ENCODE results near the gene AGPAT2. TPM values are rescaled to one million over a fixed set of nuclear protein-coding genes. Genes with fewer than 3 reads are reported as not detected.
"Not testable (repeated sequence)": the region's sequence is repeated elsewhere in the genome, so short reads cannot be mapped to it uniquely, and the experiment has no call there.

Gene AGPAT2
- total RNA-seq, 2 donors from 2014 or later, result 7.7 to 8.5 TPM

GRCh38 chr9:136646827-136647711 is 40.2 kb downstream of the AGPAT2 start:
- H3K9me3 ChIP-seq (ENCODE audit: control insufficient read depth, low read length, poor library complexity, severe bottlenecking), result no peaks in the 10 kb centered on the region
- Mint-ChIP-seq H3K4me3 (no peak overlapping the region), H3K36me3 (ENCODE audit: low read depth) (no peaks in the 10 kb centered on the region), H3K27me3 (peaks cover 36% of the 10 kb centered on the region), H3K4me1 (peaks cover 4% of the 10 kb centered on the region), H3K27ac (no peak overlapping the region)
- no peak for ATAC-seq
- DNase-seq, result no peak

GRCh38 chr9:136645903-136646754 is 41.1 kb downstream of the AGPAT2 start:
- ATAC-seq, result no peak
- no peaks in the 10 kb centered on the region for H3K36me3 Mint-ChIP-seq (ENCODE audit: low read depth)
- no peak overlapping the region for H3K27ac Mint-ChIP-seq
- peaks cover 36% of the 10 kb centered on the region for H3K27me3 Mint-ChIP-seq
- no peak overlapping the region for H3K4me3 Mint-ChIP-seq
- no peaks in the 10 kb centered on the region for H3K9me3 ChIP-seq (ENCODE audit: control insufficient read depth, low read length, poor library complexity, severe bottlenecking)
- peaks cover 4% of the 10 kb centered on the region for H3K4me1 Mint-ChIP-seq
- no peak for DNase-seq

- no peak for DNase-seq
- Mint-ChIP-seq H3K4me3 (no peak overlapping the region), H3K27me3 (peaks cover 43% of the 10 kb centered on the region), H3K27ac (no peak overlapping the region), H3K4me1 (peaks cover 4% of the 10 kb centered on the region), H3K36me3 (ENCODE audit: low read depth) (no peaks in the 10 kb centered on the region)
- no peak for ATAC-seq
- no peaks in the 10 kb centered on the region for H3K9me3 ChIP-seq (ENCODE audit: control insufficient read depth, low read length, poor library complexity, severe bottlenecking)
These were observed 41.8 kb downstream of the AGPAT2 start for GRCh38 chr9:136645352-136645902.

- H3K4me3 Mint-ChIP-seq, result no peak overlapping the region
- H3K27me3 Mint-ChIP-seq, result peaks cover 47% of the 10 kb centered on the region
- H3K9me3 ChIP-seq (ENCODE audit: control insufficient read depth, low read length, poor library complexity, severe bottlenecking), result no peaks in the 10 kb centered on the region
- no peaks in the 10 kb centered on the region for H3K36me3 Mint-ChIP-seq (ENCODE audit: low read depth)
- ATAC-seq (peak; percentile 98), DNase-seq (peak; percentile 53 to 59 (median 54))
- H3K4me1 Mint-ChIP-seq, result peaks cover 4% of the 10 kb centered on the region
- H3K27ac Mint-ChIP-seq, result no peak overlapping the region
These were observed 42.5 kb downstream of the AGPAT2 start for GRCh38 chr9:136644593-136645351.

- peaks cover 4% of the 10 kb centered on the region for H3K4me1 Mint-ChIP-seq
- H3K27ac Mint-ChIP-seq, result no peak overlapping the region
- DNase-seq, result no peak
- H3K4me3 Mint-ChIP-seq, result no peak overlapping the region
- H3K27me3 Mint-ChIP-seq, result peaks cover 47% of the 10 kb centered on the region
- ATAC-seq, result no peak
- no peaks in the 10 kb centered on the region for H3K36me3 Mint-ChIP-seq (ENCODE audit: low read depth)
- no peaks in the 10 kb centered on the region for H3K9me3 ChIP-seq (ENCODE audit: control insufficient read depth, low read length, poor library complexity, severe bottlenecking)
These were observed 43.0 kb downstream of the AGPAT2 start for GRCh38 chr9:136644343-136644592.

GRCh38 chr9:136643596-136644342 is 43.5 kb downstream of the AGPAT2 start:
- H3K36me3 Mint-ChIP-seq (ENCODE audit: low read depth), result no peaks in the 10 kb centered on the region
- peaks cover 4% of the 10 kb centered on the region for H3K4me1 Mint-ChIP-seq
- DNase-seq, result no peak
- no peak overlapping the region for H3K4me3 Mint-ChIP-seq
- H3K27ac Mint-ChIP-seq, result no peak overlapping the region
- no peak for ATAC-seq
- no peaks in the 10 kb centered on the region for H3K9me3 ChIP-seq (ENCODE audit: control insufficient read depth, low read length, poor library complexity, severe bottlenecking)
- peaks cover 43% of the 10 kb centered on the region for H3K27me3 Mint-ChIP-seq

- peaks cover 39% of the 10 kb centered on the region for H3K27me3 Mint-ChIP-seq
- no peak overlapping the region for H3K4me3 Mint-ChIP-seq
- no peaks in the 10 kb centered on the region for H3K9me3 ChIP-seq (ENCODE audit: control insufficient read depth, low read length, poor library complexity, severe bottlenecking)
- DNase-seq (no peak), ATAC-seq (no peak)
- no peaks in the 10 kb centered on the region for H3K36me3 Mint-ChIP-seq (ENCODE audit: low read depth)
- peaks cover 4% of the 10 kb centered on the region for H3K4me1 Mint-ChIP-seq
- no peak overlapping the region for H3K27ac Mint-ChIP-seq
These were observed 44.8 kb downstream of the AGPAT2 start for GRCh38 chr9:136642439-136642921.

- Mint-ChIP-seq H3K27me3 (peaks cover 39% of the 10 kb centered on the region), H3K4me3 (no peak overlapping the region), H3K27ac (no peak overlapping the region), H3K36me3 (ENCODE audit: low read depth) (no peaks in the 10 kb centered on the region), H3K4me1 (peaks cover 3% of the 10 kb centered on the region)
- DNase-seq (no peak), ATAC-seq (no peak)
- H3K9me3 ChIP-seq (ENCODE audit: control insufficient read depth, low read length, poor library complexity, severe bottlenecking), result no peaks in the 10 kb centered on the region
These were observed 46.8 kb downstream of the AGPAT2 start for GRCh38 chr9:136640171-136641111.

- Mint-ChIP-seq H3K4me1 (no peaks in the 10 kb centered on the region), H3K27ac (no peak overlapping the region), H3K27me3 (peaks cover 7% of the 10 kb centered on the region), H3K36me3 (ENCODE audit: low read depth) (no peaks in the 10 kb centered on the region), H3K4me3 (no peak overlapping the region)
- no peak for ATAC-seq
- no peaks in the 10 kb centered on the region for H3K9me3 ChIP-seq (ENCODE audit: control insufficient read depth, low read length, poor library complexity, severe bottlenecking)
- no peak for DNase-seq
These were observed 52.4 kb downstream of the AGPAT2 start for GRCh38 chr9:136634904-136635303.

- not testable (repeated sequence) for H3K4me3 Mint-ChIP-seq; H3K27ac Mint-ChIP-seq; ATAC-seq; H3K9me3 ChIP-seq (ENCODE audit: control insufficient read depth, low read length, poor library complexity, severe bottlenecking); H3K4me1 Mint-ChIP-seq; DNase-seq; H3K36me3 Mint-ChIP-seq (ENCODE audit: low read depth)
- H3K27me3 Mint-ChIP-seq, result peaks cover 12% of the 10 kb centered on the region
These were observed 54.7 kb downstream of the AGPAT2 start for GRCh38 chr9:136632491-136633106.

GRCh38 chr9:136632072-136632471 is 55.2 kb downstream of the AGPAT2 start:
- not testable (repeated sequence) for ATAC-seq; DNase-seq; H3K27ac Mint-ChIP-seq; H3K4me1 Mint-ChIP-seq; H3K4me3 Mint-ChIP-seq; H3K9me3 ChIP-seq (ENCODE audit: control insufficient read depth, low read length, poor library complexity, severe bottlenecking); H3K36me3 Mint-ChIP-seq (ENCODE audit: low read depth)
- peaks cover 12% of the 10 kb centered on the region for H3K27me3 Mint-ChIP-seq
